Astrocyte (in vitro differentiated cells and primary cell): Measurements from ENCODE around the gene NPHP4. TPM values are rescaled to one million over a fixed set of nuclear protein-coding genes. Genes with fewer than 3 reads are reported as not detected.
A peak's percentile ranks its signal among the peaks of the same experiment; 100 is the strongest.

ENCODE experiments used
- DNase-seq: peaks from one replicate; pipeline ENCODE4 v3.0.0-alpha.2; 2010; ENCODE audit warnings: low read depth
- FAIRE-seq: peaks from 2 replicates; lab custom pipeline; 2011; peaks lifted over from hg19 to GRCh38; lab: Jason Lieb, UNC
- H2AFZ ChIP-seq: 2 replicates; pipeline ENCODE4 v1.6.0; 2012; ENCODE audit warnings: low read depth, low read length, inconsistent platforms
- H3K27ac ChIP-seq: 2 replicates; pipeline ENCODE4 v1.5.1; 2011; ENCODE audit warnings: low read depth, low read length, inconsistent platforms
- H3K27me3 ChIP-seq: 2 replicates; pipeline ENCODE4 v1.6.0; 2011; ENCODE audit warnings: low read length, inconsistent platforms; ENCODE audit not compliant: insufficient read depth
- H3K36me3 ChIP-seq: 2 replicates; pipeline ENCODE4 v1.5.1; 2011; ENCODE audit warnings: low read length, inconsistent platforms; ENCODE audit not compliant: insufficient read depth
- H3K4me1 ChIP-seq: 2 replicates; pipeline ENCODE4 v1.5.1; 2011; ENCODE audit warnings: low read length, inconsistent platforms; ENCODE audit not compliant: insufficient read depth
- H3K4me2 ChIP-seq: 2 replicates; pipeline ENCODE4 v1.6.0; 2012; ENCODE audit warnings: low read length, inconsistent platforms
- H3K4me3 ChIP-seq: 2 replicates; pipeline ENCODE4 v1.5.1; 2011; ENCODE audit warnings: low read depth, mild to moderate bottlenecking, low read length, inconsistent platforms; ENCODE audit not compliant: insufficient read depth
- H3K79me2 ChIP-seq: 2 replicates; pipeline ENCODE4 v1.6.0; 2012; ENCODE audit warnings: mild to moderate bottlenecking, low read length, inconsistent platforms; ENCODE audit not compliant: insufficient read depth
- H3K9ac ChIP-seq: 2 replicates; pipeline ENCODE4 v1.6.0; 2012; ENCODE audit warnings: mild to moderate bottlenecking, low read length, inconsistent platforms
- H3K9me3 ChIP-seq: 2 replicates; pipeline ENCODE4 v1.5.1; 2012; ENCODE audit warnings: low read depth, mild to moderate bottlenecking, low read length, inconsistent platforms; ENCODE audit not compliant: insufficient read depth
- H4K20me1 ChIP-seq: 2 replicates; pipeline ENCODE4 v1.6.0; 2012; ENCODE audit warnings: low read length, inconsistent platforms; ENCODE audit not compliant: insufficient read depth
- H3K27ac Mint-ChIP-seq: one replicate; pipeline ENCODE4 v1.8.0; 2021; ENCODE audit warnings: mild to moderate bottlenecking, mixed read lengths; ENCODE audit not compliant: unreplicated experiment
- H3K27me3 Mint-ChIP-seq: one replicate; pipeline ENCODE4 v1.8.0; 2021; ENCODE audit warnings: low read depth, mixed read lengths; ENCODE audit not compliant: unreplicated experiment
- H3K36me3 Mint-ChIP-seq: one replicate; pipeline ENCODE4 v1.8.0; 2021; ENCODE audit warnings: low read depth, mixed read lengths; ENCODE audit not compliant: unreplicated experiment
- H3K4me1 Mint-ChIP-seq: one replicate; pipeline ENCODE4 v1.8.0; 2021; ENCODE audit warnings: low read depth, mixed read lengths; ENCODE audit not compliant: unreplicated experiment
- H3K4me3 Mint-ChIP-seq: one replicate; pipeline ENCODE4 v1.8.0; 2021; ENCODE audit warnings: mild to moderate bottlenecking, moderate library complexity, mixed read lengths; ENCODE audit not compliant: unreplicated experiment
- H3K9me3 Mint-ChIP-seq: one replicate; pipeline ENCODE4 v1.8.0; 2021; ENCODE audit warnings: mild to moderate bottlenecking, mixed read lengths; ENCODE audit not compliant: unreplicated experiment
- CTCF ChIP-seq: IDR thresholded peaks from 2 replicates; pipeline ENCODE4 v1.5.1; 2011; ENCODE audit warnings: low read depth, mild to moderate bottlenecking, inconsistent platforms, low read length, moderate library complexity; ENCODE audit not compliant: insufficient read depth
- EZH2 ChIP-seq: IDR thresholded peaks from 2 replicates; pipeline ENCODE4 v1.6.1; 2012; ENCODE audit warnings: mild to moderate bottlenecking, low read length, inconsistent platforms; ENCODE audit not compliant: insufficient read depth
- total RNA-seq: library from RNA; stranded (reverse); gene quantifications from 2 replicates; pipeline ENCODE4 v1.2.1, GENCODE V29; 2021

Gene NPHP4
- total RNA-seq, 1 donor from 2014 or later: 8.4 TPM

- Histone ChIP-seq H3K9me3 (no peaks in the 10 kb centered on the region), H3K27ac (no peak overlapping the region), H3K4me2 (peak overlapping the region; percentile 8), H3K4me3 (no peak overlapping the region), H3K9ac (no peak overlapping the region), H3K79me2 (no peaks in the 10 kb centered on the region), H4K20me1 (peaks cover 16% of the 10 kb centered on the region), H3K4me1 (peaks cover 6% of the 10 kb centered on the region), H3K27me3 (no peaks in the 10 kb centered on the region), H2AFZ (no peak overlapping the region), H3K36me3 (no peaks in the 10 kb centered on the region)
- DNase-seq (peak; percentile 26), FAIRE-seq (no peak)
- Mint-ChIP-seq H3K27ac (peak overlapping the region; percentile 73), H3K4me1 (peaks cover 32% of the 10 kb centered on the region), H3K36me3 (peaks cover 3% of the 10 kb centered on the region), H3K9me3 (no peaks in the 10 kb centered on the region), H3K4me3 (peak overlapping the region; percentile 21), H3K27me3 (no peaks in the 10 kb centered on the region)
- TF ChIP-seq EZH2: no peak
- TF ChIP-seq CTCF: no peak
Observed at GRCh38 chr1:5913078-5913845, 79.0 kb downstream of the NPHP4 start.

GRCh38 chr1:5911871-5912271, 80.4 kb downstream of the NPHP4 start:
- H3K4me3 Mint-ChIP-seq: no peak overlapping the region
- FAIRE-seq (no peak), DNase-seq (no peak)
- H3K27me3 Mint-ChIP-seq: no peaks in the 10 kb centered on the region
- Histone ChIP-seq H3K4me2 (no peak overlapping the region), H3K27me3 (no peaks in the 10 kb centered on the region), H3K4me3 (no peak overlapping the region), H2AFZ (no peak overlapping the region), H3K27ac (no peak overlapping the region), H3K79me2 (no peaks in the 10 kb centered on the region), H3K9ac (no peak overlapping the region), H3K36me3 (no peaks in the 10 kb centered on the region), H3K4me1 (peaks cover 6% of the 10 kb centered on the region), H3K9me3 (no peaks in the 10 kb centered on the region), H4K20me1 (peaks cover 16% of the 10 kb centered on the region)
- H3K36me3 Mint-ChIP-seq: peaks cover 3% of the 10 kb centered on the region
- H3K4me1 Mint-ChIP-seq: peaks cover 32% of the 10 kb centered on the region
- no peaks in the 10 kb centered on the region for H3K9me3 Mint-ChIP-seq
- TF ChIP-seq EZH2 (no peak), CTCF (no peak)
- no peak overlapping the region for H3K27ac Mint-ChIP-seq

GRCh38 chr1:5911157-5911556, 81.1 kb downstream of the NPHP4 start:
- H3K9me3 ChIP-seq: no peaks in the 10 kb centered on the region
- no peaks in the 10 kb centered on the region for H3K27me3 ChIP-seq
- H3K9me3 Mint-ChIP-seq: no peaks in the 10 kb centered on the region
- H3K27ac ChIP-seq: no peak overlapping the region
- FAIRE-seq (no peak), DNase-seq (no peak)
- peaks cover 6% of the 10 kb centered on the region for H3K4me1 ChIP-seq
- H3K4me2 ChIP-seq: no peak overlapping the region
- no peak overlapping the region for H2AFZ ChIP-seq
- no peak overlapping the region for H3K27ac Mint-ChIP-seq
- no peak overlapping the region for H3K4me3 Mint-ChIP-seq
- H3K36me3 Mint-ChIP-seq: peaks cover 3% of the 10 kb centered on the region
- H4K20me1 ChIP-seq: peaks cover 9% of the 10 kb centered on the region
- H3K27me3 Mint-ChIP-seq: no peaks in the 10 kb centered on the region
- H3K79me2 ChIP-seq: no peaks in the 10 kb centered on the region
- H3K9ac ChIP-seq: no peak overlapping the region
- no peaks in the 10 kb centered on the region for H3K36me3 ChIP-seq
- no peak for TF ChIP-seq CTCF
- H3K4me3 ChIP-seq: no peak overlapping the region
- peaks cover 31% of the 10 kb centered on the region for H3K4me1 Mint-ChIP-seq
